ENCODE measurements around the gene BHLHE41. TPM values are rescaled to one million over a fixed set of nuclear protein-coding genes. Genes with fewer than 3 reads are reported as not detected.

The BHLHE41 gene
- total and polyA plus RNA-seq, 9 of the 15 experiments (the other 6 are each of a cell fraction or from before 2014, with no cell fraction given), result not detected

GRCh38 chr12:26122681-26123481 is 2.0 kb downstream of the BHLHE41 start (continued):
- TF ChIP-seq REST (IDR thresholded peaks at IDR 0.05; ENCODE audit: borderline replicate concordance), result peak; percentile 11; the same call in 1 of the 2 replicates
- TF ChIP-seq REST (CRISPR knock-in tag; IDR thresholded peaks at IDR 0.05; ENCODE audit: low read depth), result no peak
- no peak for TF ChIP-seq DPF2 (IDR thresholded peaks at IDR 0.05)
- TF ChIP-seq THRA (IDR thresholded peaks at IDR 0.05), result no peak
- no peak for TF ChIP-seq ZBTB5 (IDR thresholded peaks at IDR 0.05)
- no peak for TF ChIP-seq FOXP4 (CRISPR knock-in tag; IDR thresholded peaks at IDR 0.05; ENCODE audit: borderline replicate concordance)
- no peak for TF ChIP-seq ILF3 (IDR thresholded peaks at IDR 0.05; ENCODE audit: borderline replicate concordance)
- 0 out of 4 replicates have a peak, but pooled peaks of 1 of the 2 experiments have one; percentile 17 for TF ChIP-seq UBTF (IDR thresholded peaks at IDR 0.05; ENCODE audit: borderline replicate concordance in 1 of 2, low read depth in 2 of 2, low read length in 2 of 2)
- TF ChIP-seq ARID2 (IDR thresholded peaks at IDR 0.05), result no peak
- TF ChIP-seq ZNF311 (CRISPR knock-in tag; IDR thresholded peaks at IDR 0.05), result no peak

Data from K562 (cell line).